LNCAP (cell line): ENCODE measurements around the gene AAR2.

Source experiments
- CTCF ChIP-seq: fragments of 450-650 bp; IDR thresholded peaks from 2 replicates; pipeline ENCODE4 v1.5.1; 2017; ENCODE audit warnings: mild to moderate bottlenecking

The AAR2 gene

DNA sequence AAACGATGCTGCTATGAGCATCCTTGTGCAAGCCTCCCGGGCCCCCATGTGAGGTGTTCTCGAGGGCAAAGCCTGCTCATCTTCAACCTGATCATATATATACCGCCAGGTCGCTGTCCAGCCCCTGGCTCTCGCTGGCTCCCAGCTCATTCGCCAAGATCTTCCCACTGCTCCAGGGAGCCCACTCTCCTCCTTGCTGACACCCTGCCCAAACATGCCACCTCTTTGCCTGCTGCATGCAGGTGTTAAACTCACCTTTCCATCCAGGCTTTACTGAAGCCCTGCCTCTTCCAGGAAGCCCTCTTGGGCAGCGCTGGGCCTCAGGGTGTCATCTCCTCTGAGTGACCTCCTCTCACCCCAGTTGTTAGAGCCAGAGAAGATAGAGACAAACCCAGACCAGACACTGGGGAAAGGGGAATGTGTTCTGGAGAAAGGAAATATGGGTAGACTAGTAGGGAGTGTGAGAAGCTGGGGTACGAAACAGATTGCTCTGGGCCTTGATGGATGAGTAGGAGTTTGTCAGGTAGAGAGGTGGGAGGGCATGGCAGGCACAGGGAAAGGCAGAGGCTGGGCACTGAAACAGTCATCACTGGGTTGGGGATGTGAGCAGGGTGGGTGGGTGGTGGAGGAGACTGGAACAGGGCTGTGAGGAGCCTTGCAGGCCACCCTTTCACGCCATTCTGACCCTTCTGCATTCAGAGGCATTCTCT is 68.7 kb downstream of the AAR2 start:
- no peak for TF ChIP-seq CTCF

GRCh38 chr20:36305602-36306551 is 69.6 kb downstream of the AAR2 start, which contains the start of gene DLGAP4:
TSS of gene DLGAP4 (plus strand) at chr20:36306339. CDS start at chr20:36431718, 125,379 bp downstream.
- TF ChIP-seq CTCF, result no peak
